HG02981 (cell line): ENCODE measurements around the gene KRT85.
A peak's percentile ranks its signal among the peaks of the same experiment; 100 is the strongest.

Experiments used
- ATAC-seq: cut with Tn5 transposase; IDR thresholded peaks from one replicate; pipeline ENCODE4 v1.9.1; 2021; ENCODE audit warnings: mild to moderate bottlenecking, moderate library complexity; ENCODE audit not compliant: unreplicated experiment

Gene KRT85

DNA sequence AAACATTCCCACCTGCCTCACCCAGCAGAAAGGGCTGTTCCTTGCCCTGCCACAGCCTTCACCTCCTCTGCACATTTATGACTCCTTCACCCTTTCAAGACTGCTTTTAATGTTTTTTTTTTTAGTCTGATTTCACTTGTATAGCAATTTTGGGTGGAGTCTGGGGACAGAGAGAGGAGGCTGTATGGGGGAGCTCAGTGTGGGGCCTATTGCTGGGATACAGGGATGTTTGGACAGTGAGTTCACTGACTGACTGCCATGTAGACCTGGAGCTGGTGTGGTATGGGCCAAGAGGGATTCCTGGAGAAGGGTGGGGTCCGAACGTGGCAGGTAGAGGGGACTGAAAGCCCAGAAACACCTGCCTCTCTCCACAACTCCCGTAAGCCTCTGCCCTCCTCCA is 1.9 kb upstream of the KRT85 start:
- ATAC-seq, result no peak

DNA sequence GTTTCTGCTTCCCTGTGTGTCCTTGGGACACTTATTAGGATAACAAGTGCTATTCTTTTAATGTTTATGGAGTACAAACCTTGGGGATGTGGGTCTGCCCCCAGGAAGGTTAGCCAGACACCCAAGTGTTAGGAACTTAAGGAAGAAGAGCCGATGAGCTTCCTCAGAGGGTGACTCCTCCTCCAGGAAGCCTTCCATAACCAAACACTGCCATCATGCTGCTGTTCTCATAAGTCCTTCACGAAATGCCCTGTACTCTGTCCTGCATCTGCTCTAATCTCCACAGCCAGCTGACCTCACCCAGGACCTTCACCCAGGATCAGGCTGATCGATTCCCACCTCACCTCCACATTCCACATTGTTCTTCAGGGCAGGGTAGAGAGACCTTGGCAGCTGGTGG is 1.2 kb upstream of the KRT85 start:
- ATAC-seq, result no peak

DNA sequence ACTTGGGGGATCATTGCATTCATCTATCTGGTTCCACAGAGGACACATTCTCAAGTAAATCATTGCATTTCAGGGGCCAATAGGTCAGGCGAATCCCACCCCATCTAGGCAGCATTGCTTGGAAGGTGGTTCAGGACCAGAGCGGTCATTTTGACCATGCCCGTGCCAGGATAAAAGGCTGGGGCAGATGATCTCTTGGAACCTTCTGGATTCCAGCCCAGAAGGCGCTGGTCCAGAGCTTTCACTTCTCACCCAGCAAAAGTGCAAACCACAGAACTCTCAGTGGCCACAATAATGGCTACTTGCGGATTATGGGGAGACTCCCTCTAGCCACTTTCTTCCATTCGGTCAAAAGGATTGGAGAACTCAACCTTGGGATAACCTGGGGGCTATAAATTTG is 595 bp upstream of the KRT85 start:
- ATAC-seq, result no peak

DNA sequence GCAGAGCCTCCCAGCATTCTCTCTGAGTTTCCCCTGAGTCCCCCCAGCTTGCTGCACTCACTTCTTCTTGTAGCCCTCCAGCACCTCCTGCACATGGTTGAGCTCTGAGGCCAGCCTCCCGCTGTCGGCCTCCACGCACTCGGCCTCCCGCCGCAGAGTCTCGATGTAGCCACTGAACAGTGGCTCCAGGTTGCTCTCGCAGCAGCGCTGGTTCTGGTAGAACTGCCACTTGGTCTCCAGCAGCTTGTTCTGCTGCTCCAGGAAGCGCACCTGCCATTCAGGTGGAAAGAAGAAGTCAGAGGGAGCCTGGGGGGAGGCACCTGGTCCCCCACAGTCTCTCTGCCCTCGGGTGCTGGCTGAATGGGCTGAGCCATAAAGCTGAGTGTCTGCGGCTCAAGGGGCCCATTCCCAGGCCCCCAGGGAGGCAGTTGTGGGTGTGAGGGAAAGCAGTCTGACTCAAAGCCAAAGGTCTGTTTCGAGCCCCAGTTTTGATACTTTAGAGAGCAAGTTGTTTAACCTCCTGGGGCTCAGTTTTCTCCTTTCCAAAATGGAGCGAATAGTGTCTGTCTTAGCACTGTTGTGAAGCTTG is 2.3 kb downstream of the KRT85 start:
- no peak for ATAC-seq

DNA sequence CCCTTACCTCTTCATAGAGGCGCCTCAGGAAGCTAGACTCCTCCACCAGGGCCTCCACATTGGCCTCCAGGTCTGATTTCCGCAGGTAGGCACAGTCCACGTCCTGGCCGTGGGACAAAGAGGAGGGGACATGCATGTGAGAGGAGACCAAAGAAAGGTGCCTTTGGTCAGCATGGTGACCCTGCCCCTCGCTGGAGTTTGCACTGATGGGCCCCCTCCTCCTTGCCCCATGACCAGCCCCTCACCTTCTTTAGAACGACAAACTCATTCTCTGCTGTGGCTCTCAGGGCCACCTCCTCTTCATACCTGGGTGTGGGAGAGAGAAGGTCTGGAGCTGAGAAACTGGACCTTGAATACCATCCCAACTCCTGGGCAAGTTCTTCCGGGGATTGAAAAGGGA is 3.2 kb downstream of the KRT85 start:
- no peak for ATAC-seq

DNA sequence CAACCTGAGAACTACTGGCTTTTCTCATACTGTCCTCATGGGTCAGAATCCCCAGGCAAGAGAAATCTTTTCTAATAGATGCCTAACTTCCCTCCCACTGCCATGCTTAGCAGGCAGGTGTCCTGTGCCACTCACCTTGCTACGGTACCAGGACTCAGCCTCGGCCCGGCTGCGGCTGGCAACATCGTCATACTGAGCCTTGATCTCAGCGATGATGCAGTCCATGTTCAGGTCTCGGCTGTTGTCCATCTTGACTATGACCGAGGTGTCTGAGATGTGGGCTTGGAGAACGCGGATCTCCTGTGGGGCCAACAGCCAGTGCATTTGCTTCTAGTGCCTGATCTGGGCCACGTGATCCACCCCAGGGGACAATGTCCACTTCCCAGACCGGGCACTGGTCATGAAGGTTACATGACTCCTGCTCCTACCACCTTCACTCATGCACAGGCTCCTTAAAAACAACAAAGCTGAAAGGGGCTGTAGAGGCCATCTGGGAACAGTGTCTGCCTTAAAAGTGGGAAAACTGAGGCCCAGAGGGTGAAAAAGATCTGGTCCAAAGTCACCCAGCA is 4.1 kb downstream of the KRT85 start:
- no peak for ATAC-seq

DNA sequence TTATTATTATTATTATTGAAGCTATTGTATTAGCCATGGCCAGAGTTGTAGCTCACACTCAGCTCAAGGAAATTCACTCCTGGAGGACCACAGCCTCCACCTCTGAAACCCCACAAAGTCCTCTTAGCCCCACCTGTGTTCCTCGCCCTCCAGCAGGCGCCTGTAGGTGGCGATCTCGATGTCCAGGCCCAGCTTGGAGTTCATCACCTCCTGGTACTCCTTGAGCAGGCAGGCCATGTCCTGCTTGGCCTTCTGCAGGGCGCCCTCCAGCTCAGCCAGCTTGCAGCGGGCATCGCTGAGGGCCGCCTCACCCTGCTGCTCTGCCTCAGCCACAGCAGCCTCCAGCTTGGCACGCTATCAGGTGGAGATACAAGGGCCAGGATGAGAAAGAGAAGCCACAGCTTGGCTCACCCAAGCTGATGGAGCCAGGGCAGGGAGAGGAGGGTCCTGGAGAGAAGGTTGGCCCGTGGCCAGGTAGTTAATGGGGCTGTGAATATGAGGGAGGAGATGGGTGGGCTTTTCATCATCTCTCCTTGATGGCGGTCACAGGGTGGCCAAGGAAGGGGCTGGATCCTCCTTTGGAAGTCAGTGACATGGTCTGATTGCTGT is 5.1 kb downstream of the KRT85 start:
- no peak for ATAC-seq

DNA sequence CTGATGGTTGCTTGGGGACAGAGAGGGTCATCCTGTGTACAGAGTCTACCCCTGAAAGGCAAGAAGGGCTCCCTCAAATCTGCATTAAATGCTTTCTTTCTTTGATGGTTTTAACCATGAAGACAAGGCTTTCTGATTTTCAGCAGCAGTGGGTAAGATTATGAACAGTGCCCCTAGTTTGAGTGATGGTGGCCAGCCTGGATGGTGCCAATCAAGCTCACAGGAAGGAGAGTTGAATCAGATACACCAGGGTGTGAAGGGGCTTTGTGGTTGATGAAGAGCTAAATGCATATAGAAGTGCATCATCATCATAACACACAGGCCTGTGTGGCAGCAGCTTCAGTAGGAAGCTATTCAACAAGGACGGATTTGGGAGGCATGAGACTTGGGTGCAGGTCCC is 5.7 kb downstream of the KRT85 start:
- ATAC-seq, result no peak

DNA sequence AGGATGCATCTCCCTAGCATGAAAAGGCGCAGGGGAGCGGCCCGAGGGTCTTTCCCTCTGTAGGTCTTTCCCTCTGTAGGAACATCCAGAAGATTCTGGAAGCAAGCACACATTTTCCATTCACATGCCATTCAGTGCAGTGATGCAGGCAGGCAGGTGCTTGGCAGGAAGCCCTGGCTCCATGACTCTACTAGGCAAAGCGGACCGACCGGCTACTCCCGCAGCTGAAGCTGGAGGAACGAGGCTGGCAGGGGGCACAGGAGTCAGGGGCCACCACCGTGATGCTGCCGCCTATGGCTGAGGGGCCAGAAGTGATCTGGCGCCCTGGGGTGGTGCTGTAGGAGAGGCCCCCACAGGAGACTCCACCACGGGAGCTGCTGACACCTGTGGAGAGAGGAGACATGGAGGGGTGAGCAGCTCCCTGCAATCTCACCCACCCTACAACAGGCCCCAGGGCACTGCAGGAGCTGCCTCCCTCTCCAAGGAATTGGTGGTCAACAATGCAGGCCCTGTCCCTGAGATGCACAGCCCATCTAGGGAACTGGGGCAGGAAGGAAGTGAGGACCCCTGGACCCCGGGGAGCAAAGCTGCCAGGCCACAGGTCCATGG is 6.5 kb downstream of the KRT85 start:
- ATAC-seq, result no peak

DNA sequence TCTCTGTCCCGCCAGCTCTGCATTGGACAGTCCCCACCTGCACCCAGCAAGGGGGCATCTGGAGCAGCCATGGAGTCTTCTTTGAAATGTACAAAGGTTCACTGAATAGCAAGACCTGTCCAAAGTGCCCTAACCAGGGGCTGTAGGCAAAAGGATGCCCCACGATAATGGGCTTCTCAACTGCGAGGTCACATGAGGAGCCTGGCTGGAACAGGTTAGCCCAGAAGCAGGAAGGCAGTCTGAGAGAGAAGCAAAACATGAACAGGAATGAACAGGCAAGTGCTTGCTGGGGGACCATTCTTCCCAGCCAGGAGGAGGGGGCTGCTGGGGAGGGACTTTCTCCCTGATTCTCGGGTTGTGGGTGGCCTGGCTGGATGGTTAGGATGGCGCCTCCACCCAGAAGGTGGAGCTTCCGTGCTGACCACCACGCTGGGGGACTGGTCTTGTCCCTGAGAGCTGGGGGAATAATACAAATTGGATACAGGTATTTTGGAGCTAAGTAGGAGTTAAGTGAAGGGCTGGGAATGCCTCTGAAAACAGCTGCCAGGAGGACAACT is 7.1 kb downstream of the KRT85 start:
- no peak for ATAC-seq

DNA sequence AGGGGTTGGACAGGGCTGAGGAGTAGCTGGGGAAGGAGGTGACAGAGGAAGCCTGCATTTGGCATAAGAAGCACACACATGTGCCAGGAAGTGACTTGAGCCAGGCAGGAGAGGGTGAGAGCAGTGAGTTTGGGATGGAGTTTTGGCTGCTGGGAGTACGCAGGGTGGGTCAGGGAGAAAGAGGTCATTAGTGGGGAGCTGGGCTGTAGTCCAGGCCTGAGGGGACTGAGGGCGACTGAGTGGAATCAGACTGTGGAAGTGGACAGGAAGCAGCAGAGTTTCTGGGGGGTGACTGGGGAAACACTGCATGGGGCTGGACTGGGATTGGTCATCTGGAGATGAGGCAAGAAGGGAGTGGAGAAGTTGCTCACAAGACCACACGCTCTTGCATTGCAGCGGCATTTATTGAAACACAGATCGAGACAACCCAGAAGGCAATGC is 7.6 kb downstream of the KRT85 start:
- ATAC-seq, result no peak

DNA sequence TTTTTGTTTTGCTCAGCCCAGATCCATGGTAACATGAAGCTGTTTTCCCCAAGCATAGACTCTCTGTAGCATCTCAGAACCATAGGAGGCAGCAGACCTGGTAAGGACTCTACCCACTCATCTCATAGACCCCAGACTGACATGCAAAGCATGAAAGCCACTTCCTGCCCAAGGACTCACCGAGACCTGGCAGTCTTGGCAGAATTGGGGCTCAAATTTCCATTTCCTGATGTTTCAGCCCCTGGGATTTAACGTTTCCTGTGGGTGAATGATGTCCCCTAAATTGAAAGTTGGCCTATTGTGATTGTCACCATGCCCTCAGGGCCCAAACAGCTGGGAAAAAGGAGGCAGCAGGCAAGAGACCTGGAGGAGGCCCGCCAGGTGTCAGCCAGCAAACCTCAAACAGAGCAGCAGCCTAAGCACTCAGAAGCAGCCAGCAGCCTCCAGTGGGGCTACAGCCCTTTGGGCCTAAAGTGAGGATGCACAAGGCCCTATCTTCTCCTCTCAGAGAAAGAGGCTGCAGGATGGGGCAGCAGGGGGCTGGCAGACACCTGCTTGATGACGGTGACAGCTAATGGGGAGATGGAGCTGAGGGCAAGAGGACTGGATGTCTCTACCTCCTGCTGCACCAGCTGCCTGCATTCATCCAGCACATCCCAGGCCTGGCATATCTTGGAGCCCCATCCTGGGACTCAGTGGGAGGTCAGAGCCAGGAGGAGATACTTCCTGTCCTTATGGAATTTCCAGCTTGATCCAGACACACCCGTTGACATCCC is 8.5 kb downstream of the KRT85 start:
- ATAC-seq, result peak; percentile 96

DNA sequence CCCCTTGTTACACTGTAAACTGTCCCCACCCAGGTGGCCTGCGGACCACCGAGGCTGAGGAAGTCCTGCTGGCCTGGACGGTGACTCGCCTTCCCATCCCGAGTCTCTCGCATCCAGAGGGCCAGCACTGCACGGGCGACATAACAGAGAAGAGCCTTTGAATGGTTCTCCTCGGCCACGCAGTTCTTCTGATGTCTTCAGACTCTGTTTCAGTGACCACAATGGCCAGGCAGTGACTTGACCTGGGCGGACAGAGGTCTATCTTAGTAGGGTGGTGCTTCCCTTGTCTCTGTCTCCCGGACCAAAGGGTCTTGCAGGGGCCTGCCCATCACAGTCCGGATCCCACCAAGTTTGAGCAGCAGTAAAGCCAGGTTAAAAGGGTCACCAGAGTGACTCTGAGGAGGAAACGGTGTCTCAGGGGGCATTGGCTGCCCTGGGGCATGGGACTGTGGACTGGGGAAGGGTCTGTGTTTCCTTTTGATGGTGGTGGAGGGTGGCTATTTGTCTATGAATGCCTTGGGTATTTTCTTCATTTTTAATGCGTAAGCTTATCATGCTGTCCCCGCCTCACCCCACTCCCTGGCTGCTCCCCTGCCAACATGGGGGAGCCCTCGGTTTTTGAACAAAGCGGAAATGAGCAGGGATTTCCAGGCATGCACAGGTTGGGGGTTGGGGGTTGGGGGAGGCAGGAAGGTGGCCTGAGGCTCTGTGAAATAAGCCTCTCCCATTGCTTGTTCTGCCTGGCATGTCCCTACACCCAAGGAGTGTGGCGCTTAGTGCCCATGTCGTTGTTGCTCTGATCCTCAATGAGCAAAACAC is 10.3 kb downstream of the KRT85 start:
- no peak for ATAC-seq

DNA sequence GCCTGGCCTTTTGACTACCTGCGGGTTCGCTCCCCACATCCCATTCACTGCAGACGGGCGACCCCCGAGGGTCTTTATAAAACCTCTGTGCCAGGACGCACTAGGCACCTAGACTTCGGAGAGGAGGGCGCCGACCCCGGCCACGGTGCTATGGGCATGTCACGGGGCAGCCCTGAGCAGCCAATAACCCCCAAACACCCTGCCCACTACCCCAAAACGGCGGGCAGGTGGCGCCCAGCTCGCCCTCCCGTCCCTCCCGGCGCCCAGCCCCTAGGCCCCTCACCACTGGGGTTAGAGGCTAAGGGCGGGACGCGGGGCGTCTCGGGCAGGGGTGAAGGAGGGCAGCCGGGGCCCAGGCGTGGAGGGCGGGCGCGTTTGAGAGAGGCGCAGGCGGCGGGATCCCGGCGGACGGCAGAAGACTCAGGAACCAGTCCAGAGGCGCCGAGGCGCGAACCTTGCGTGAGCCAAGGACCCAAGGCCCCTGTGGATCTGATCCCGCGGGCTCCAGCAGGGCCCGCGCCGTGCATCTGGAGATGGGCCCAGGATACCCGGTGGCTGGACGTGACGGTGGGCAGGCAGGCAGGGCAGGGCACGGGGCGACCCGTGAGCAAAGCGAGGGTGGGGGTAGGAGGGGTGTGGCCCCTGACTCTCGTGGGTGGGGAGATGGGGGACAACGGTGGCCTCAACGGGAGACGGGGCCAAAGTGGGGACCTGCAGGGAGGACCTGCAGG is 11.1 kb downstream of the KRT85 start:
- ATAC-seq, result no peak

DNA sequence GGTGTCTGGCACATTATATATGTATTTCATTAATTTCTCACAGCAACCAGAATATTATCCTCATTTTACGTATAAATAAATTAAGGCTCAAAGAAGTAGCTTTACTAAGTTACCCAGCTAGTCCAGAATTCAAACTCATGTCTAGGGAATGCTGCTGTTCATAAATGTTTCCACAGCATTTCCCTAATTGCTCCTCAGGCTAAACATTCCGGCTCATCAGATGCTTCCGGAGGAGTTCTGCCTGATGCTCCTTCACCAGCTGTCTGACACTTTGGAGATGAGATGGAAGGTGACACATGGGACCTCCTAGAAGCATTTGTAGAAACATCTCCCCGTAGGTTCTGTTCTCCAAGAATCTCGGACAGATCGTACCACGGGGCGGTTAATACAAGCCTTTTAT is 12.1 kb downstream of the KRT85 start:
- ATAC-seq, result no peak

DNA sequence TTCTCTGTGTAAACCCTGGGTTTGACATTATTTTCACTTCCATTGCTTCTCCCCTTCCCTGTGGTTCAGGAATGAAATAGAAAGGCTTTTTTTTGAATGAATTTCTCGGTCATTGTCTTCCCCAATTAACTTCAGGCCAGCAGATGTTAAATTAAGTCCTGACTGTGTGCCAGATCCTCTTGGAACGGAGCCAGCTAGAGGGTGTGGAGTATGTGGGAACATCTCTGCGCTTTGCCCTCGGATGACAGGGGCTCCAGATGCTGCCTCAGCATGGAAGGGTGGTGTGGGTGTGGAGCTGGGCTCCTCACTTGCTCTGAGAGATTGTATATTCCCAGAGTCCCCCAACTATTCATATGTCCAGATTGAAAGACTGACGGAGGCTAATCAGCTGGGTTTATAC is 13.1 kb downstream of the KRT85 start:
- no peak for ATAC-seq

DNA sequence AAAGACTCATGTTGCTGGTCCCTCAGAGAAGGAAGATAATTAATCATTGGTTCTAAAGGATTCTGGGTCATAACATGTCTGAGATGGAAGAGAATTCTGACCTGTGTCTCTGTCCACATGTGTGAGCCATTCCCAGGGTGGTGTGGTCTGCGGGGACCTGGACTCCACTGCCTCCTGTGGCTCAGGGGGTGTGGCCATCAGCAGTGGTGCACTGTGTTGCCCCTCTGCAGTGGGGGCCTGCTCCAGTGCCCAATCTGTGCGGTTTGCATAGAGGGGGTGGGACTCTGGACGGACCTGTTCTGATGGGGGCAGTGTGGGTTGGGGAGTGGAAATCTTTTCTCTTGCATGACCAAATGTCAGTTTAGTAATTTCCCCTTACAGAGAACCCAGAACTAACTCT is 13.5 kb downstream of the KRT85 start:
- no peak for ATAC-seq

DNA sequence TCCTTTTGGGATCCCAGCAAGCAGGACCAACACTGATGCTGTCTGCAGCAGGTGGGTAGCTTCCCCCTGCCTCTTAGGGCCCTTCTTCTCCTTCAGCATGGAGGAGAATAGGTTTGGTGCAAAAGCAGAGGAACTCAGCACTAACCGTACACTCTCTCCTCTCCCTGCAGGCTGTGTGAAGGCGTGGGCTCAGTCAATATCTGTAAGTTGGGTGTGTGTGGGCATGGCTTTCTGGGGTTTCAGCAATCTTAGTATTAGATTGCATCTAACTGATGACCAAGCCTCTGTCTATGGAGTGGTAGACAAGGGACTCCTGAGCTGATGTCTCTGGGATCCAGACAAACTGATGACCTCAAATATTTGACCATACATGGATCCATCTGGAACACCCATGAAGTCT is 14.3 kb downstream of the KRT85 start:
- no peak for ATAC-seq

DNA sequence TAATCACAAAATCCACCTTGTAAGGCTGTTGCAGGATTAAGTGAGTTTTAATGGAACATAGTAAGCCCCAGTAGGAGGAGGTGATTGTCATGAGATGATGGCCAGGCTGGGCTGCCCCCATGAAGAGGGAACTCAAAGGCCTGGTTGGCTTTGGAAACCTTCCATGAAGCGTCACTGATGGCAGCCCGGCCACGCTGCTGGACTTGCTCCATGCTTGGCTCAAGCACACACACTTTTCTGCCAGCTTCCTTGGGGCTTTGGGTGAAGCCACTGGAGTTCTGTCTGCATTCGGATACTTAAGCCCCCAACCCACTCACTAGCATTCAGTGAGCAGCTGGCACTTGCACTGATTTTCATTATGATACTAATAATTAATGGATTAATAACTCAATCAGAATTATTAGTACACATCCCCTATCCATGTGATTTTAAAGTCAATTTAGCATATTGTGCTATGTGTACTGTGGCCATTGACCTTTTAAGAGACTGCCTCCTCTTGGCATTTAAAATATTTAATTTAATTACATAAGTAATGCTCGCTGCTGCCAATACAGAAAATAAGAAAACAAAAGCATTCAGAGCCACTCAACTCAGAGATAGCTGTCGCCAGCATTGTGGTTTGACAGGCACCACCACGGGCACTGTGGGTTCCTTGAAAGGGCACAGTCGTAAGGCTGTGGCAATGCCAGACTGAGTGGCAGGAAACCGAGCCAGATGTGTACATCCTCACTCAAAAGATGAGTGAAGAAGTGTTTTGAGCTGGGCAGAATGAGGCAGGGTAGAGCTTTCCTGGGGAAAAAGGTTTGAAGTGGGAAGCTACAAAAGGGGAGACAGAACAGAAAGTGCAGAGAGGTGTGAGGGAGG is 15.9 kb downstream of the KRT85 start:
- ATAC-seq, result no peak
